Left hindlimb (tissue), 1 donor: Measurements from ENCODE around the gene FNBP1.

Experiments
- DNase-seq: peaks from one replicate; pipeline ENCODE4 v3.0.0-alpha.2; 2018

Gene FNBP1

GRCh38 chr9:130042885-130043653, at the start of gene FNBP1:
Gene FNBP1, minus strand, starts transcription at chr9:130043189. Its CDS starts 214 bp downstream, at chr9:130042975.
- DNase-seq: peak; percentile 90

GRCh38 chr9:130090915-130091314, 47.9 kb upstream of the FNBP1 start:
- no peak for DNase-seq

- no peak for DNase-seq
Observed at GRCh38 chr9:130089141-130089540, 46.2 kb upstream of the FNBP1 start.

- DNase-seq: no peak
Observed at GRCh38 chr9:130088051-130088450, 45.1 kb upstream of the FNBP1 start.

GRCh38 chr9:130084337-130084736, 41.3 kb upstream of the FNBP1 start:
- DNase-seq: no peak

- no peak for DNase-seq
Observed at GRCh38 chr9:130078547-130078946, 35.6 kb upstream of the FNBP1 start.

- DNase-seq: no peak
Observed at GRCh38 chr9:130073373-130073772, 30.4 kb upstream of the FNBP1 start.

- DNase-seq: no peak
Observed at GRCh38 chr9:130072515-130073235, 29.7 kb upstream of the FNBP1 start.

GRCh38 chr9:130069048-130069447, 26.1 kb upstream of the FNBP1 start:
- DNase-seq: no peak

- DNase-seq: no peak
Observed at GRCh38 chr9:130064621-130065020, 21.6 kb upstream of the FNBP1 start.

- no peak for DNase-seq
Observed at GRCh38 chr9:130062750-130063149, 19.8 kb upstream of the FNBP1 start.

- DNase-seq: no peak
Observed at GRCh38 chr9:130060296-130060695, 17.3 kb upstream of the FNBP1 start.

GRCh38 chr9:130058887-130059286, 15.9 kb upstream of the FNBP1 start:
- DNase-seq: no peak

- no peak for DNase-seq
Observed at GRCh38 chr9:130058154-130058553, 15.2 kb upstream of the FNBP1 start.

- no peak for DNase-seq
Observed at GRCh38 chr9:130054820-130055219, 11.8 kb upstream of the FNBP1 start.

GRCh38 chr9:130054325-130054786, 11.4 kb upstream of the FNBP1 start:
- DNase-seq: no peak

- DNase-seq: peak; percentile 88
Observed at GRCh38 chr9:130053504-130054324, 10.7 kb upstream of the FNBP1 start, which contains the start of gene GPR107. Gene GPR107, plus strand, starts transcription at chr9:130053906. Its CDS starts 27 bp downstream, at chr9:130053933.

- no peak for DNase-seq
Observed at GRCh38 chr9:130053109-130053503, 10.1 kb upstream of the FNBP1 start.

- DNase-seq: no peak
Observed at GRCh38 chr9:130051855-130052254, 8.9 kb upstream of the FNBP1 start.

GRCh38 chr9:130050462-130050861, 7.5 kb upstream of the FNBP1 start:
- no peak for DNase-seq

- no peak for DNase-seq
Observed at GRCh38 chr9:130049431-130050210, 6.6 kb upstream of the FNBP1 start.

- DNase-seq: no peak
Observed at GRCh38 chr9:130045725-130046450, 2.9 kb upstream of the FNBP1 start.
